T-helper 9 cell (primary cell): ENCODE results near the gene RIPOR2.
"Not testable (repeated sequence)": the region's sequence is repeated elsewhere in the genome, so short reads cannot be mapped to it uniquely, and the experiment has no call there.

ENCODE experiments used
- DNase-seq: peaks from one replicate; pipeline ENCODE4 v3.0.0-alpha.2; 2020

The RIPOR2 gene

GRCh38 chr6:24757611-24758010 lies 178.1 kb downstream of the RIPOR2 start:
- DNase-seq, result no peak

- no peak for DNase-seq
Observed at GRCh38 chr6:24755279-24755678, 180.5 kb downstream of the RIPOR2 start.

GRCh38 chr6:24754378-24754777 lies 181.4 kb downstream of the RIPOR2 start:
- DNase-seq, result not testable (repeated sequence)
